Stomach (tissue), 9 donors: ENCODE measurements around the gene SOAT2. TPM values are rescaled to one million over a fixed set of nuclear protein-coding genes. Genes with fewer than 3 reads are reported as not detected.
A peak's percentile ranks its signal among the peaks of the same experiment; 100 is the strongest.

Experiments
- DNase-seq, 2 donors: peaks; one replicate each; pipeline versions ENCODE4 v3.0.0 to v3.0.0-alpha.2; 2013 to 2019
- H3K27ac ChIP-seq, 5 donors: fragments of 200-600 bp in 4 of 5; sonication (generic) in 4 of 5; one replicate each; pipeline ENCODE4 v1.5.1; 2013 to 2019; ENCODE audit warnings: mild to moderate bottlenecking in 1 of 5, moderate library complexity in 1 of 5
- H3K27me3 ChIP-seq, 3 donors: fragments of 200-600 bp; sonication (generic); one replicate each; pipeline ENCODE4 v1.5.1; 2017 to 2019; ENCODE audit warnings: mixed run types in 1 of 3
- H3K36me3 ChIP-seq, 4 donors: fragments of 200-600 bp; sonication (generic); 1 replicate in 3 of 4; 2 replicates in 1 of 4; pipeline ENCODE4 v1.5.1; 2016 to 2019
- H3K4me1 ChIP-seq, 4 donors: fragments of 200-600 bp; sonication (generic); one replicate each; pipeline ENCODE4 v1.5.1; 2016 to 2019
- H3K4me3 ChIP-seq, 4 donors: fragments of 200-600 bp; sonication (generic) in 3 of 4; one replicate each; pipeline ENCODE4 v1.5.1; 2016 to 2019; ENCODE audit warnings: mild to moderate bottlenecking in 1 of 4
- H3K9me3 ChIP-seq, 4 donors: fragments of 200-600 bp; sonication (generic); one replicate each; pipeline ENCODE4 v1.5.1; 2016 to 2019
- EP300 ChIP-seq: sonication (generic); formaldehyde crosslinking; IDR thresholded peaks from one replicate; pipeline ENCODE4 v1.6.1; 2017; ENCODE audit warnings: antibody characterized with exemption
- POLR2A ChIP-seq, 4 donors: fragments of 450-650 bp; IDR thresholded peaks; one replicate each; pipeline ENCODE4 v1.6.1; 2016; ENCODE audit warnings: antibody characterized with exemption in 4 of 4, control low read depth in 2 of 4, mild to moderate bottlenecking in 1 of 4, moderate library complexity in 1 of 4
- POLR2AphosphoS5 ChIP-seq, 3 donors: sonication (generic); formaldehyde crosslinking; IDR thresholded peaks; one replicate each; pipeline ENCODE4 v1.6.1; 2016; ENCODE audit warnings: antibody characterized with exemption in 3 of 3
- WGBS, 5 donors: extraction: QIAGEN DNeasy Blood & Tissue Kit in 3 of 5; methylation state at CpG; one replicate each; pipeline versions ENCODE4 v1.1.5 to v1.1.7; 2013 to 2018; 5-methylcytosine and 5-hydroxymethylcytosine counted together
- intact Hi-C: fragments of 100-400 bp; cut with DNase I; formaldehyde crosslinking; loops from one replicate; pipeline ENCODE4 v1.15.1; 2023; ENCODE audit warnings: low total_unique reads
- polyA plus RNA-seq, 3 donors: library from polyadenylated mRNA; stranded (reverse); fragments of 200-250 nt; gene quantifications; one replicate each; pipeline ENCODE4 v1.2.3, GENCODE V29; 2013
- total RNA-seq, 5 donors: library from RNA; depleted of rRNA; stranded (reverse); fragments of >200 nt; gene quantifications; one replicate each; pipeline versions ENCODE4 v1.1.0 to v1.2.3, GENCODE V29; 2014 to 2016
- TF ChIP-seq, protein P1 (sequence below), 7 experiments: fragments of 450-650 bp in 4 of 7; fragments of 200-600 bp in 3 of 7; sonication (generic) in 3 of 7; IDR thresholded peaks; one replicate each; pipeline ENCODE4 v1.5.1; 2016 to 2019; ENCODE audit warnings: antibody characterized with exemption in 7 of 7, control low read depth in 2 of 7, mild to moderate bottlenecking in 1 of 7
- donor health status: healthy with polysubstance abuse.
- donor health status: Bipolar disorder and iron deficiency.
- donor health status: healthy.

SOAT2 gene
- total and polyA plus RNA-seq, 8 donors: 0.28 to 0.92 TPM; not detected in 6

DNA sequence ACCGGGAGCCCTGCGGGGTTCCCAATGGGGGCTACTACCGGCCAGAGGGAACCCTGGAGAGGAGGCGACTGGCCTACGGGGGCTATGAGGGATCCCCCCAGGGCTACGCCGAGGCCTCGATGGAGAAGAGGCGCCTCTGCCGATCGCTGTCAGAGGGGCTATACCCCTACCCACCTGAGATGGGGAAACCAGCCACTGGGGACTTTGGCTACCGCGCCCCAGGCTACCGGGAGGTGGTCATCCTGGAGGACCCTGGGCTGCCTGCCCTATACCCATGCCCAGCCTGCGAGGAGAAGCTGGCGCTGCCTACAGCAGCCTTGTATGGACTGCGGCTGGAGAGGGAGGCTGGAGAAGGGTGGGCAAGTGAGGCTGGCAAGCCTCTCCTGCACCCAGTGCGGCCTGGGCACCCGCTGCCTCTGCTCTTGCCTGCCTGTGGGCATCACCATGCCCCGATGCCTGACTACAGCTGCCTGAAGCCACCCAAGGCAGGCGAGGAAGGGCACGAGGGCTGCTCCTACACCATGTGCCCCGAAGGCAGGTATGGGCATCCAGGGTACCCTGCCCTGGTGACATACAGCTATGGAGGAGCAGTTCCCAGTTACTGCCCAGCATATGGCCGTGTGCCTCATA is 43.7 kb upstream of the SOAT2 start:
- Histone ChIP-seq H3K4me1 (peaks cover 43 to 80% (median 58%) of the 10 kb centered on the region in 4 donors), H3K36me3 (peaks cover 41 to 96% (median 82%) of the 10 kb centered on the region in 4 donors), H3K9me3 (no peaks in the 10 kb centered on the region), H3K4me3 (no peak overlapping the region), H3K27ac (peak overlapping the region in 3 of 5 donors; percentile 26 to 67 (median 51)), H3K27me3 (no peaks in the 10 kb centered on the region)
- 84 to 91% (median 90%) methylated on average over 11 to 24 of the region's 24 CpGs for WGBS, 5 donors
- TF ChIP-seq POLR2AphosphoS5 (IDR thresholded peaks at IDR 0.05): no peak
- TF ChIP-seq, protein P1, sequence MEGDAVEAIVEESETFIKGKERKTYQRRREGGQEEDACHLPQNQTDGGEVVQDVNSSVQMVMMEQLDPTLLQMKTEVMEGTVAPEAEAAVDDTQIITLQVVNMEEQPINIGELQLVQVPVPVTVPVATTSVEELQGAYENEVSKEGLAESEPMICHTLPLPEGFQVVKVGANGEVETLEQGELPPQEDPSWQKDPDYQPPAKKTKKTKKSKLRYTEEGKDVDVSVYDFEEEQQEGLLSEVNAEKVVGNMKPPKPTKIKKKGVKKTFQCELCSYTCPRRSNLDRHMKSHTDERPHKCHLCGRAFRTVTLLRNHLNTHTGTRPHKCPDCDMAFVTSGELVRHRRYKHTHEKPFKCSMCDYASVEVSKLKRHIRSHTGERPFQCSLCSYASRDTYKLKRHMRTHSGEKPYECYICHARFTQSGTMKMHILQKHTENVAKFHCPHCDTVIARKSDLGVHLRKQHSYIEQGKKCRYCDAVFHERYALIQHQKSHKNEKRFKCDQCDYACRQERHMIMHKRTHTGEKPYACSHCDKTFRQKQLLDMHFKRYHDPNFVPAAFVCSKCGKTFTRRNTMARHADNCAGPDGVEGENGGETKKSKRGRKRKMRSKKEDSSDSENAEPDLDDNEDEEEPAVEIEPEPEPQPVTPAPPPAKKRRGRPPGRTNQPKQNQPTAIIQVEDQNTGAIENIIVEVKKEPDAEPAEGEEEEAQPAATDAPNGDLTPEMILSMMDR (IDR thresholded peaks at IDR 0.05): no peak
- TF ChIP-seq POLR2A (IDR thresholded peaks at IDR 0.05): no peak
- no peak for TF ChIP-seq EP300
- intact Hi-C loops: no loop called here
- no peak for DNase-seq

DNA sequence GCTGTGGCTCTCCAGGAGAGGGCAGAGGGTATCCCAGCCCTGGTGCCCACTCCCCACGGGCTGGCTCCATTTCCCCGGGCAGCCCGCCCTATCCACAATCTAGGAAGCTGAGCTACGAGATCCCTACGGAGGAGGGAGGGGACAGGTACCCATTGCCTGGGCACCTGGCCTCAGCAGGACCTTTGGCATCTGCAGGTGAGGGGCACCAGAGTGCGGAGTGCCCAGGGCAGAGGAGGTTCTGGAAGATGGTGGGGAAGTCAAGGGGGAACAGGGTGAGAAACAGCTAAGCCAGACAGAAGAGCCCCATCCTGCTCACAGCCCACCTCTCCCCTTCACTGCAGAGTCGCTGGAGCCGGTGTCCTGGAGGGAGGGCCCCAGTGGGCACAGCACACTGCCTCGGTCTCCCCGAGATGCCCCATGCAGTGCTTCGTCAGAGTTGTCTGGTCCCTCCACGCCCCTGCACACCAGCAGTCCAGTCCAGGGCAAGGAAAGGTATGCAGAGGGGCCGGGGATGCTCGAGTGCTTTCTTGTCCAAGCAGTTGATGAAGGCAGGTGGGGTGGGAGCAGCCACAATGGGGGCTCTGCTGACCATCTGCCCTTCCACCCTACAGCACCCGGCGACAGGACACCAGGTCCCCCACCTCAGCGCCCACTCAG is 43.1 kb upstream of the SOAT2 start:
- no peak for TF ChIP-seq POLR2A (IDR thresholded peaks at IDR 0.05)
- no peak for TF ChIP-seq EP300
- TF ChIP-seq, protein P1 (IDR thresholded peaks at IDR 0.05): no peak
- TF ChIP-seq POLR2AphosphoS5 (IDR thresholded peaks at IDR 0.05): no peak
- intact Hi-C loops: no loop called here
- Histone ChIP-seq H3K9me3 (no peaks in the 10 kb centered on the region), H3K27ac (peak overlapping the region in 3 of 5 donors; percentile 62 to 70 (median 67)), H3K36me3 (peaks cover 47 to 99% (median 88%) of the 10 kb centered on the region in 4 donors), H3K4me3 (no peak overlapping the region), H3K27me3 (no peaks in the 10 kb centered on the region), H3K4me1 (peaks cover 40 to 79% (median 55%) of the 10 kb centered on the region in 4 donors)
- 54 to 78% (median 72%) methylated on average over 6 to 17 of the region's 17 CpGs for WGBS, 5 donors
- DNase-seq: peak in 1 of 2 donors; percentile 21

DNA sequence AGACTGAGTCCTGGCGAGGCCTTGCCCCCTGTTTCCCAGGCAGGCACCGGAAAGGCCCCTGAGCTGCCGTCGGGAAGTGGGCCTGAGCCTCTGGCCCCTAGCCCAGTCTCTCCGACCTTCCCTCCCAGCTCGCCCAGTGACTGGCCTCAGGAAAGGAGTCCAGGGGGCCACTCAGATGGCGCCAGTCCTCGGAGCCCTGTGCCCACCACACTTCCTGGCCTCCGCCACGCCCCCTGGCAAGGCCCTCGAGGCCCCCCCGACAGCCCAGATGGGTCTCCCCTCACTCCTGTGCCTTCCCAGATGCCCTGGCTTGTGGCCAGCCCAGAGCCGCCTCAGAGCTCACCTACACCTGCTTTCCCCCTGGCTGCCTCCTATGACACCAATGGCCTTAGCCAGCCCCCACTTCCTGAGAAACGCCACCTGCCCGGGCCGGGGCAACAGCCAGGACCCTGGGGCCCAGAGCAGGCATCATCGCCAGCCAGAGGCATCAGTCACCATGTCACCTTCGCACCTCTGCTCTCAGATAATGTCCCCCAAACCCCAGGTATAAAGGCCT is 42.5 kb upstream of the SOAT2 start:
- no peaks in the 10 kb centered on the region for H3K9me3 ChIP-seq
- H3K27ac ChIP-seq: peak overlapping the region; percentile 33 to 70 (median 62)
- DNase-seq: peak; percentile 56 to 64
- no peak for TF ChIP-seq POLR2A (IDR thresholded peaks at IDR 0.05)
- no peak for TF ChIP-seq POLR2AphosphoS5 (IDR thresholded peaks at IDR 0.05)
- TF ChIP-seq EP300: no peak
- TF ChIP-seq, protein P1 (IDR thresholded peaks at IDR 0.05): no peak
- H3K36me3 ChIP-seq: peaks cover 53 to 99% (median 90%) of the 10 kb centered on the region in 4 donors
- no peaks in the 10 kb centered on the region for H3K27me3 ChIP-seq
- H3K4me3 ChIP-seq: no peak overlapping the region
- intact Hi-C loops: no loop called here
- peaks cover 38 to 78% (median 56%) of the 10 kb centered on the region in 4 donors for H3K4me1 ChIP-seq
- 32 to 58% (median 40%) methylated on average over 8 to 18 of the region's 18 CpGs for WGBS, 5 donors

DNA sequence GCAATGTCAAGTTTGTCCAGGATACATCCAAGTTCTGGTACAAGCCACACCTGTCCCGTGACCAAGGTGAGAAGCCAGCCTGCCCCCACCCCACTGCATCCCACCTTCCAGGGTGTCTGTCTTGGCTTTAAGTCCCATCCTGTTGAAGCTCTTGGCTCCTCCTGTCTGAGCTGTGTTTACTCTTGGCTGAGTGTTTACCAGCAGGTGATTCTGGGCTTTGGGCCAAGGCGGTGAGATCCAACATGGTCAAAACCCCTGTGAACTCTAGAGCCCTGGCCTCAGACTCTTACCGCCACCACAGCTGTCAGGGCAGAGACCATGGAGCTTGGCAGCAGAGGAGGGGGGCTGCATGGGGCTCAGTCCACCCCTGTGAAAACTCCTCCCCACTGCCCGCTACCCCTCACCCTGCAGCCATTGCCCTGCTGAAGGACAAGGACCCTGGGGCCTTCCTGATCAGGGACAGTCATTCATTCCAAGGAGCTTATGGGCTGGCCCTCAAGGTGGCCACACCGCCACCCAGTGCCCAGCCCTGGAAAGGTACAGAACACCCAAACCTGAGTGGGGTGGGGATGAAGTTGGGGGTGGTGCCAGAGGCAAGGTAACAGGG is 41.8 kb upstream of the SOAT2 start:
- TF ChIP-seq POLR2AphosphoS5 (IDR thresholded peaks at IDR 0.05): no peak
- TF ChIP-seq, protein P1 (IDR thresholded peaks at IDR 0.05): peak in 2 of 7 experiments; percentile 24 to 47
- Histone ChIP-seq H3K27ac (peak overlapping the region; percentile 33 to 70 (median 62)), H3K36me3 (peaks cover 55 to 100% (median 94%) of the 10 kb centered on the region in 4 donors)

More for the DNA sequence above, 41.8 kb upstream of the SOAT2 start:
- Histone ChIP-seq H3K27me3 (no peaks in the 10 kb centered on the region), H3K9me3 (no peaks in the 10 kb centered on the region), H3K4me1 (peaks cover 44 to 83% (median 62%) of the 10 kb centered on the region in 4 donors), H3K4me3 (no peak overlapping the region)
- DNase-seq: peak; percentile 87 to 92
- intact Hi-C loops: no loop called here
- WGBS, 5 donors: 24 to 73% (median 41%) methylated on average over 5 of the region's 5 CpGs
